Prostate gland (tissue), 2 donors: ENCODE data around the gene B9D2. TPM values are rescaled to one million over a fixed set of nuclear protein-coding genes. Genes with fewer than 3 reads are reported as not detected.

Experiments
- DNase-seq: peaks from one replicate; pipeline ENCODE4 v3.0.0-alpha.2; 2019; ENCODE audit warnings: low spot score
- H3K27ac ChIP-seq, 2 donors: fragments of 200-600 bp; sonication (generic); 2 replicates each; pipeline ENCODE4 v1.5.1; 2017 to 2019
- H3K27me3 ChIP-seq: fragments of 200-600 bp; sonication (generic); replicated peaks from 2 replicates; pipeline ENCODE4 v1.5.1; 2019; ENCODE audit not compliant: insufficient read depth
- H3K36me3 ChIP-seq, 2 donors: fragments of 200-600 bp; sonication (generic); 1 replicate in 1 of 2; 2 replicates in 1 of 2; pipeline versions ENCODE4 v1.5.1 to v1.8.1; 2017 to 2019
- H3K4me1 ChIP-seq: fragments of 200-600 bp; sonication (generic); replicated peaks from 2 replicates; pipeline ENCODE4 v1.5.1; 2019
- H3K4me3 ChIP-seq, 2 donors: fragments of 200-600 bp; sonication (generic); 2 replicates each; pipeline ENCODE4 v1.5.1; 2017 to 2019
- H3K9me3 ChIP-seq: fragments of 200-600 bp; sonication (generic); 2 replicates; pipeline ENCODE4 v1.5.1; 2017
- POLR2A ChIP-seq: fragments of 450-650 bp; IDR thresholded peaks from one replicate; pipeline ENCODE4 v1.6.1; 2016; ENCODE audit warnings: antibody characterized with exemption, mild to moderate bottlenecking
- POLR2AphosphoS5 ChIP-seq: sonication (generic); formaldehyde crosslinking; IDR thresholded peaks from one replicate; pipeline ENCODE4 v1.6.1; 2017; ENCODE audit warnings: antibody characterized with exemption
- WGBS: methylation state at CpG from one replicate; pipeline ENCODE4 v1.1.5; 2018; 5-methylcytosine and 5-hydroxymethylcytosine counted together
- intact Hi-C: fragments of 100-400 bp; cut with DNase I; formaldehyde crosslinking; loops from one replicate; pipeline ENCODE4 v1.14.2; 2022
- total RNA-seq, 2 donors: library from RNA; depleted of rRNA; stranded (reverse); fragments of >200 nt; gene quantifications; one replicate each; pipeline ENCODE4 v1.1.0, GENCODE V29; 2016
- TF ChIP-seq, protein P1 (sequence below), 4 experiments: fragments of 200-600 bp in 2 of 4; fragments of 450-650 bp in 2 of 4; sonication (generic) in 2 of 4; IDR thresholded peaks; 1 replicate in 3 of 4; 2 replicates in 1 of 4; pipeline ENCODE4 v1.5.1; 2016 to 2019; ENCODE audit warnings: antibody characterized with exemption in 4 of 4, mild to moderate bottlenecking in 2 of 4, moderate library complexity in 2 of 4

The B9D2 gene, protein sequence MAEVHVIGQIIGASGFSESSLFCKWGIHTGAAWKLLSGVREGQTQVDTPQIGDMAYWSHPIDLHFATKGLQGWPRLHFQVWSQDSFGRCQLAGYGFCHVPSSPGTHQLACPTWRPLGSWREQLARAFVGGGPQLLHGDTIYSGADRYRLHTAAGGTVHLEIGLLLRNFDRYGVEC
- 10 to 100 TPM; 10.7 to 17.1 TPM for total RNA-seq

DNA sequence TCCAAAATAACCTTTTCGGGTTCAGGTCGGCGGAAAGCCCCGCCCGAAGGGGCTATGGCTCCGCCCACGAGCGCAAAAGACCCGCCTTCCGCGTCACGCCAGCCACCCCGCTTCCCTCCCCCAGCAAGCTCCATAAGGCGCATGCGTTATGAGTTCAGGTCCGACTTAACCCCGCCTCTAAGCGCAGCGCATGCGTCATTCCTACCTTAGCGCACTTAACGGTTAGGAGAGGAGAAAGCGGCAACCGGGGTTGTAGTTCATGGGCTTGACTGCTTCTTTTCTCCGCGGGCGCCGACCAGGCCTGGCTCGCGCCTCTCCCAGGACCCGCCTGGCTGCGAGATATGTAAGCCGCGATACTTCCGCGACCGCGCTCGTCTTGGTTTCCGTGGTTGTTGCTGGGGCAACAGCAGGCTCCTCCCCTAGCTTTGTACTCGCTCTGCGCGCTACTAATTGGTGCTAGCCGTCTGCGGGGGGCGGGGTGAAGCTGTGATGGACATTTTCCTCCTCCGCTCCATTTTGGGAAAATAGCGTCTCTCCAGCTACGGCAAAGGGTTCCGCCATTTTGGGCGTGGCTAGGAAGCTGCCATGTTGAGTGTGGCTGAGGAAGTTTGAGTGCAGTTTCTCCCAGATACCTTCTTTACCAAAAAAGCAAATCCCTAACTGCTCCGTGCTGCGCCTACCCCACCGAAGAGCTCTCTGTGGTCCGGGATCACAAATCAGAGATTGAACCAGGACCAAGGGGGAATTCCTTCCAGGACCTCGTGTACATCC, at the start of gene B9D2:
B9D2 (minus strand) TSS at position 397 of the 771 bp plus-strand sequence. CDS start 630 bp downstream, outside the sequence.
- WGBS: under 1% methylated on average over 51 of the region's 56 CpGs
- peak; percentile 98 for DNase-seq
- Histone ChIP-seq H3K9me3 (no peaks in the 10 kb centered on the region), H3K36me3 (no peaks in the 10 kb centered on the region), H3K27me3 (no peaks in the 10 kb centered on the region), H3K4me1 (peaks cover 3% of the 10 kb centered on the region), H3K4me3 (peak within 1 kb of the TSS; percentile 67 to 68), H3K27ac (peak within 1 kb of the TSS; percentile 96 to 99)
- intact Hi-C loops: no loop called here
- peak; percentile 96 for TF ChIP-seq POLR2AphosphoS5
- TF ChIP-seq, protein P1, sequence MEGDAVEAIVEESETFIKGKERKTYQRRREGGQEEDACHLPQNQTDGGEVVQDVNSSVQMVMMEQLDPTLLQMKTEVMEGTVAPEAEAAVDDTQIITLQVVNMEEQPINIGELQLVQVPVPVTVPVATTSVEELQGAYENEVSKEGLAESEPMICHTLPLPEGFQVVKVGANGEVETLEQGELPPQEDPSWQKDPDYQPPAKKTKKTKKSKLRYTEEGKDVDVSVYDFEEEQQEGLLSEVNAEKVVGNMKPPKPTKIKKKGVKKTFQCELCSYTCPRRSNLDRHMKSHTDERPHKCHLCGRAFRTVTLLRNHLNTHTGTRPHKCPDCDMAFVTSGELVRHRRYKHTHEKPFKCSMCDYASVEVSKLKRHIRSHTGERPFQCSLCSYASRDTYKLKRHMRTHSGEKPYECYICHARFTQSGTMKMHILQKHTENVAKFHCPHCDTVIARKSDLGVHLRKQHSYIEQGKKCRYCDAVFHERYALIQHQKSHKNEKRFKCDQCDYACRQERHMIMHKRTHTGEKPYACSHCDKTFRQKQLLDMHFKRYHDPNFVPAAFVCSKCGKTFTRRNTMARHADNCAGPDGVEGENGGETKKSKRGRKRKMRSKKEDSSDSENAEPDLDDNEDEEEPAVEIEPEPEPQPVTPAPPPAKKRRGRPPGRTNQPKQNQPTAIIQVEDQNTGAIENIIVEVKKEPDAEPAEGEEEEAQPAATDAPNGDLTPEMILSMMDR (IDR thresholded peaks at IDR 0.05): peak in 2 of 4 experiments; percentile 8 to 14
- peak; percentile 56 for TF ChIP-seq POLR2A

DNA sequence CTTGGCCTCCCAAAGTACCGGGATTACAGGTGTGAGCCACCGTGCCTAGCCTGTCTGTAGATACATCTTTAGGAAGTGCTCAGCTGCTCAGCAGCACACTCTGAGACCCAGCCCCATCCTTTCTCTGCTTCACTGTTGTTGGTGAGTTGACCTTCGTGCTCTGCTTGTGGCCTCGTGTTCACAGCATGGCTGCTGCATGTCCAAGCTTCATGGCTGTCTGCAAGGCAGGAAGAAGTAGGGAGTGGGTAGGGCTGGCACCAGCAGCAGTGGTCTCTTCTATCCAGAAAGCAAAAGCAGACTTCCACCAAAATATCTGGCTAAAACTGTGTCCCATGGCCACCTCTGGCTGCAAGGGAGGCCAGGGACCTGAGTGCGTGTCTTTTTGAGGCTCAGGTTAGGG, 49.0 kb upstream of the B9D2 start:
- peaks cover 3 to 6% of the 10 kb centered on the region in 2 donors for H3K36me3 ChIP-seq
- no peak overlapping the region for H3K27ac ChIP-seq
- 96% methylated on average over 5 of the region's 5 CpGs for WGBS
- H3K4me3 ChIP-seq: no peak overlapping the region
- no peak for TF ChIP-seq POLR2A
- TF ChIP-seq, protein P1 (IDR thresholded peaks at IDR 0.05): no peak
- TF ChIP-seq POLR2AphosphoS5: no peak
- DNase-seq: no peak
- H3K4me1 ChIP-seq: peaks cover 10% of the 10 kb centered on the region
- no peaks in the 10 kb centered on the region for H3K27me3 ChIP-seq
- intact Hi-C loops: no loop called here
- no peaks in the 10 kb centered on the region for H3K9me3 ChIP-seq

DNA sequence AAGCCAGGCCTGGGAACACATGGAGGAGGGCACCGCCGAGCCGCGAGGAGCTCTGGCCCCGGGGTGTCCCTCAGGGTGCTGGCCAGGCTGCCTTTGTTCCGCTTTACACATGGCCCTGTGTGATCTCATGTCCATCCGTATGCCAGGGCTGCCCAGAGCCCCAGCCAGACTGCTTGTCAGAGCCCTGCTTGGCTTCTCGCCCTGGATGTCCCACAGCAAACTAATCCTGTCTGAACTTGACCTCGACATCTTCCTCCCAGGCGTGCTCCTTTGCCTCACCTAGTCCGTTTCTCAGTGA, 48.0 kb upstream of the B9D2 start:
- WGBS: 50% methylated on average over 11 of the region's 11 CpGs
- Histone ChIP-seq H3K4me3 (no peak overlapping the region), H3K27me3 (no peaks in the 10 kb centered on the region), H3K27ac (no peak overlapping the region), H3K36me3 (peaks cover 3 to 6% of the 10 kb centered on the region in 2 donors), H3K4me1 (peaks cover 10% of the 10 kb centered on the region), H3K9me3 (no peaks in the 10 kb centered on the region)
- intact Hi-C loops: no loop called here
- TF ChIP-seq POLR2AphosphoS5 (no peak), POLR2A (peak; percentile 13)
- TF ChIP-seq, protein P1 (IDR thresholded peaks at IDR 0.05): no peak
- peak; percentile 26 for DNase-seq

DNA sequence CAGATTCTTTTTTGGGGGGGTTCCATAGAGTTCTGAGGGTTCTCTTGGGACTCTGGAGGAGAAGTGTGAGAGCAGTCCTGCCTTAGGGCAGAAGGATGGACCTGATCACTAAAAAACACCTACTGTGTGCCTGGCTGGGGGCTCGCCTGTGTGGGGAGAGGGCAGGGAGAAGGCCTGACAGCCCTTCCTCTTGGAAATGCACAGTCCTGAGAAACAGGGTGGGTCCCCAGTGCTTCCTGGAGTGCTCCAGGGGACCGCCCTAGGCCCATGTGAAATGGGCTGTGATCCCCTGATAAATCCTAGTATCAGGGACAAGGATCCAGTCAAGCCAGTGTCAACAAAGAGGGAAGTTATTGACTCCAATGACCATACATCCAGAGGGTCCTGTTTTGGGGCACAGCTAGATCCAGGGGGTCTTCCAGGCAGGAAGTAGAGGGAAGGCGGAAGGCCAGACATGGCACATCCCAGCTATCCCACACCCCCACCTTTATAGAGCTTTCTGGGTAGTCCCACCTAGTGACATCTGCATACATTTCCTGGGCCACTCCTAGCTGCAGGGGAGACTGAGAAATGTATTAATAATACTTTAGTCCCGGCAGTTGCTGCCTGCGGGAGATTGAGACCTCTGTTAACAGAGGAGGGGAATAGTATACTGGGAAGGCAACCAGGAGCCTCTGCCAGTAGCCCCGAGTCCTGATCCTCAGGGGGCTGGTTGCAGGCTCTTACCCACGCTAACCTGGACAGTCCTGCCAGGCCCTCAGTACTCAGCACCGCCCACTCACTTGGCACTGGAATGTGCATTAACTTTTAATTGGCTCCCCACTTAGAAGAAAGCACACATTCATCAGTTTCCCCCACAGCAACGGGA, 47.4 kb upstream of the B9D2 start:
- TF ChIP-seq, protein P1 (IDR thresholded peaks at IDR 0.05): no peak
- no peak for TF ChIP-seq POLR2AphosphoS5
- no peak for TF ChIP-seq POLR2A
- no peaks in the 10 kb centered on the region for H3K27me3 ChIP-seq
- H3K4me3 ChIP-seq: no peak overlapping the region
- peaks cover 3 to 6% of the 10 kb centered on the region in 2 donors for H3K36me3 ChIP-seq
- no peak for DNase-seq
- 57% methylated on average over 9 of the region's 9 CpGs for WGBS
- H3K9me3 ChIP-seq: no peaks in the 10 kb centered on the region
- H3K27ac ChIP-seq: no peak overlapping the region
- H3K4me1 ChIP-seq: peaks cover 10% of the 10 kb centered on the region
- intact Hi-C loops: no loop called here
